Loucy (cell line): ENCODE results near the gene ISLR.

Experiments used
- CTCF ChIP-seq: fragments of 200-600 bp; sonication (generic); conservative IDR thresholded peaks from 2 replicates; pipeline ENCODE4 v1.5.1; 2014; ENCODE audit warnings: mild to moderate bottlenecking, antibody characterized with exemption, low read length
- EZH2phosphoT487 ChIP-seq: fragments of 200-600 bp; IDR thresholded peaks from 2 replicates; pipeline ENCODE4 v1.6.1; 2018; ENCODE audit warnings: antibody characterized with exemption, mild to moderate bottlenecking, moderate library complexity, borderline replicate concordance

GRCh38 chr15:74208901-74209559, 35.5 kb downstream of the ISLR start:
- TF ChIP-seq EZH2phosphoT487 = no peak
- TF ChIP-seq CTCF = no peak
